Measurements from ENCODE around the gene VANGL2. TPM values are rescaled to one million over a fixed set of nuclear protein-coding genes. Genes with fewer than 3 reads are reported as not detected.

The VANGL2 gene
- total and polyA plus RNA-seq, 2 of the 8 experiments (the other 6 are each of a cell fraction or from before 2014, with no cell fraction given), result 62.5 to 118 TPM

DNA sequence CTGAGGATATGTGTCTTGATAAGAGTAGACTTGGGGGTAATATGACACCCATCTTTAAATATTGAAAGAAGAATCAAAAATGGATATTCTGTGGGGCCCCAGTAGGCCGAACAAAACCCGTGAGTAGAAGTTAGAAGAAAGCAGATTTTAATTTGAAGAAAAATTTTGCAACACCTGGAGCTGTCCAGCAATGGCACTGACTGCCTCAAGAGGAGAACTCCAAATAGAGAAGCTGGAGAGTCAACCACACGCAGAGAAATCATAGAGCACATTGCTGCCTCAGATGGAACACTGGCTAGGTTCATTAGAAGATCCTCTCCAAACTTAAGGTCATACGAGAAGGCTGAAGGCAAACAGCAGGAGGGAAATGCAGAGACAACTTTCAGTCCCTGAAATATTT lies 26.7 kb upstream of the VANGL2 start (continued):
- TF ChIP-seq, protein P1, sequence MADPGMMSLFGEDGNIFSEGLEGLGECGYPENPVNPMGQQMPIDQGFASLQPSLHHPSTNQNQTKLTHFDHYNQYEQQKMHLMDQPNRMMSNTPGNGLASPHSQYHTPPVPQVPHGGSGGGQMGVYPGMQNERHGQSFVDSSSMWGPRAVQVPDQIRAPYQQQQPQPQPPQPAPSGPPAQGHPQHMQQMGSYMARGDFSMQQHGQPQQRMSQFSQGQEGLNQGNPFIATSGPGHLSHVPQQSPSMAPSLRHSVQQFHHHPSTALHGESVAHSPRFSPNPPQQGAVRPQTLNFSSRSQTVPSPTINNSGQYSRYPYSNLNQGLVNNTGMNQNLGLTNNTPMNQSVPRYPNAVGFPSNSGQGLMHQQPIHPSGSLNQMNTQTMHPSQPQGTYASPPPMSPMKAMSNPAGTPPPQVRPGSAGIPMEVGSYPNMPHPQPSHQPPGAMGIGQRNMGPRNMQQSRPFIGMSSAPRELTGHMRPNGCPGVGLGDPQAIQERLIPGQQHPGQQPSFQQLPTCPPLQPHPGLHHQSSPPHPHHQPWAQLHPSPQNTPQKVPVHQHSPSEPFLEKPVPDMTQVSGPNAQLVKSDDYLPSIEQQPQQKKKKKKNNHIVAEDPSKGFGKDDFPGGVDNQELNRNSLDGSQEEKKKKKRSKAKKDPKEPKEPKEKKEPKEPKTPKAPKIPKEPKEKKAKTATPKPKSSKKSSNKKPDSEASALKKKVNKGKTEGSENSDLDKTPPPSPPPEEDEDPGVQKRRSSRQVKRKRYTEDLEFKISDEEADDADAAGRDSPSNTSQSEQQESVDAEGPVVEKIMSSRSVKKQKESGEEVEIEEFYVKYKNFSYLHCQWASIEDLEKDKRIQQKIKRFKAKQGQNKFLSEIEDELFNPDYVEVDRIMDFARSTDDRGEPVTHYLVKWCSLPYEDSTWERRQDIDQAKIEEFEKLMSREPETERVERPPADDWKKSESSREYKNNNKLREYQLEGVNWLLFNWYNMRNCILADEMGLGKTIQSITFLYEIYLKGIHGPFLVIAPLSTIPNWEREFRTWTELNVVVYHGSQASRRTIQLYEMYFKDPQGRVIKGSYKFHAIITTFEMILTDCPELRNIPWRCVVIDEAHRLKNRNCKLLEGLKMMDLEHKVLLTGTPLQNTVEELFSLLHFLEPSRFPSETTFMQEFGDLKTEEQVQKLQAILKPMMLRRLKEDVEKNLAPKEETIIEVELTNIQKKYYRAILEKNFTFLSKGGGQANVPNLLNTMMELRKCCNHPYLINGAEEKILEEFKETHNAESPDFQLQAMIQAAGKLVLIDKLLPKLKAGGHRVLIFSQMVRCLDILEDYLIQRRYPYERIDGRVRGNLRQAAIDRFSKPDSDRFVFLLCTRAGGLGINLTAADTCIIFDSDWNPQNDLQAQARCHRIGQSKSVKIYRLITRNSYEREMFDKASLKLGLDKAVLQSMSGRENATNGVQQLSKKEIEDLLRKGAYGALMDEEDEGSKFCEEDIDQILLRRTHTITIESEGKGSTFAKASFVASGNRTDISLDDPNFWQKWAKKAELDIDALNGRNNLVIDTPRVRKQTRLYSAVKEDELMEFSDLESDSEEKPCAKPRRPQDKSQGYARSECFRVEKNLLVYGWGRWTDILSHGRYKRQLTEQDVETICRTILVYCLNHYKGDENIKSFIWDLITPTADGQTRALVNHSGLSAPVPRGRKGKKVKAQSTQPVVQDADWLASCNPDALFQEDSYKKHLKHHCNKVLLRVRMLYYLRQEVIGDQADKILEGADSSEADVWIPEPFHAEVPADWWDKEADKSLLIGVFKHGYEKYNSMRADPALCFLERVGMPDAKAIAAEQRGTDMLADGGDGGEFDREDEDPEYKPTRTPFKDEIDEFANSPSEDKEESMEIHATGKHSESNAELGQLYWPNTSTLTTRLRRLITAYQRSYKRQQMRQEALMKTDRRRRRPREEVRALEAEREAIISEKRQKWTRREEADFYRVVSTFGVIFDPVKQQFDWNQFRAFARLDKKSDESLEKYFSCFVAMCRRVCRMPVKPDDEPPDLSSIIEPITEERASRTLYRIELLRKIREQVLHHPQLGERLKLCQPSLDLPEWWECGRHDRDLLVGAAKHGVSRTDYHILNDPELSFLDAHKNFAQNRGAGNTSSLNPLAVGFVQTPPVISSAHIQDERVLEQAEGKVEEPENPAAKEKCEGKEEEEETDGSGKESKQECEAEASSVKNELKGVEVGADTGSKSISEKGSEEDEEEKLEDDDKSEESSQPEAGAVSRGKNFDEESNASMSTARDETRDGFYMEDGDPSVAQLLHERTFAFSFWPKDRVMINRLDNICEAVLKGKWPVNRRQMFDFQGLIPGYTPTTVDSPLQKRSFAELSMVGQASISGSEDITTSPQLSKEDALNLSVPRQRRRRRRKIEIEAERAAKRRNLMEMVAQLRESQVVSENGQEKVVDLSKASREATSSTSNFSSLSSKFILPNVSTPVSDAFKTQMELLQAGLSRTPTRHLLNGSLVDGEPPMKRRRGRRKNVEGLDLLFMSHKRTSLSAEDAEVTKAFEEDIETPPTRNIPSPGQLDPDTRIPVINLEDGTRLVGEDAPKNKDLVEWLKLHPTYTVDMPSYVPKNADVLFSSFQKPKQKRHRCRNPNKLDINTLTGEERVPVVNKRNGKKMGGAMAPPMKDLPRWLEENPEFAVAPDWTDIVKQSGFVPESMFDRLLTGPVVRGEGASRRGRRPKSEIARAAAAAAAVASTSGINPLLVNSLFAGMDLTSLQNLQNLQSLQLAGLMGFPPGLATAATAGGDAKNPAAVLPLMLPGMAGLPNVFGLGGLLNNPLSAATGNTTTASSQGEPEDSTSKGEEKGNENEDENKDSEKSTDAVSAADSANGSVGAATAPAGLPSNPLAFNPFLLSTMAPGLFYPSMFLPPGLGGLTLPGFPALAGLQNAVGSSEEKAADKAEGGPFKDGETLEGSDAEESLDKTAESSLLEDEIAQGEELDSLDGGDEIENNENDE (IDR thresholded peaks at IDR 0.05; ENCODE audit: insufficient replicate concordance, low read length), result no peak
- TF ChIP-seq SAP30 (IDR thresholded peaks at IDR 0.05; ENCODE audit: insufficient read depth, insufficient replicate concordance, low read length) (no peak), TAF7 (optimal IDR thresholded peaks at IDR 0.05; ENCODE audit: borderline replicate concordance, low read depth, low read length) (no peak), SIN3A (conservative IDR thresholded peaks at IDR 0.05 in 1 of 2, IDR thresholded peaks at IDR 0.05 in 1 of 2; ENCODE audit: low read depth in 1 of 2, low read length in 2 of 2) (no peak), TBP (IDR thresholded peaks at IDR 0.05; ENCODE audit: low read depth, low read length) (no peak), SIX5 (IDR thresholded peaks at IDR 0.05; ENCODE audit: low read depth, low read length) (no peak), CHD2 (IDR thresholded peaks at IDR 0.05; ENCODE audit: low read length) (no peak), FOSL1 (IDR thresholded peaks at IDR 0.05; ENCODE audit: insufficient read depth, low read depth, low read length) (no peak), SRF (IDR thresholded peaks at IDR 0.05; ENCODE audit: low read depth, low read length) (no peak), RBBP5 (IDR thresholded peaks at IDR 0.05; ENCODE audit: borderline replicate concordance, low read depth, low read length) (no peak)
- TF ChIP-seq, protein P2, sequence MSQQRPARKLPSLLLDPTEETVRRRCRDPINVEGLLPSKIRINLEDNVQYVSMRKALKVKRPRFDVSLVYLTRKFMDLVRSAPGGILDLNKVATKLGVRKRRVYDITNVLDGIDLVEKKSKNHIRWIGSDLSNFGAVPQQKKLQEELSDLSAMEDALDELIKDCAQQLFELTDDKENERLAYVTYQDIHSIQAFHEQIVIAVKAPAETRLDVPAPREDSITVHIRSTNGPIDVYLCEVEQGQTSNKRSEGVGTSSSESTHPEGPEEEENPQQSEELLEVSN (IDR thresholded peaks at IDR 0.05), result no peak
